H1 (cell line): ENCODE results near the gene CAMK2D. TPM values are rescaled to one million over a fixed set of nuclear protein-coding genes. Genes with fewer than 3 reads are reported as not detected.

Experiments
- RXRA ChIP-seq: IDR thresholded peaks from 2 replicates; pipeline ENCODE4 v1.6.1; 2011; ENCODE audit warnings: low read depth, mild to moderate bottlenecking, low read length, moderate library complexity; ENCODE audit not compliant: insufficient read depth
- SIN3A ChIP-seq, 2 experiments: IDR thresholded peaks in 1 of 2; conservative IDR thresholded peaks in 1 of 2; 2 replicates each; pipeline ENCODE4 v1.6.1; 2011 to 2012; ENCODE audit warnings: low read length in 2 of 2, improper control_type of control experiment in 1 of 2, low read depth in 1 of 2, mild to moderate bottlenecking in 1 of 2
- polyA plus RNA-seq, 7 experiments: library from polyadenylated mRNA; depleted of rRNA in 3 of 7; stranded (reverse) in 5 of 7; unstranded in 2 of 7; fragments of >200 nt in 5 of 7; fragments of 200-250 nt in 2 of 7; gene quantifications; 1 replicate in 5 of 7; 2 replicates in 1 of 7; 4 replicates in 1 of 7; pipeline versions ENCODE4 v1.2.1 to v1.2.3, GENCODE V29; 2011 to 2013; ENCODE audit warnings: missing spikeins in 2 of 7, mixed read lengths in 2 of 7
- total RNA-seq: library from RNA; stranded (reverse); fragmentation: NEBNext Ultra II Directional; extraction: Animal tissue kit (Norgen Biotek cat#: 25700); gene quantifications from 2 replicates; pipeline ENCODE4 v1.2.1, GENCODE V29; 2021

Gene CAMK2D
- total and polyA plus RNA-seq, 2 of the 8 experiments (the other 6 are each of a cell fraction or from before 2014, with no cell fraction given) = 3.2 to 7.0 TPM

GRCh38 chr4:113436360-113436759, 325.2 kb downstream of the CAMK2D start (continued):
- TF ChIP-seq SIN3A (conservative IDR thresholded peaks at IDR 0.05 in 1 of 2, IDR thresholded peaks at IDR 0.05 in 1 of 2; ENCODE audit: low read depth in 1 of 2, low read length in 2 of 2) (no peak), RXRA (no peak)
